ENCODE data around the gene AMPD3. TPM values are rescaled to one million over a fixed set of nuclear protein-coding genes. Genes with fewer than 3 reads are reported as not detected.

The AMPD3 gene
- total RNA-seq, 2 experiments from 2014 or later = 31.1 to 34.2 TPM

DNA sequence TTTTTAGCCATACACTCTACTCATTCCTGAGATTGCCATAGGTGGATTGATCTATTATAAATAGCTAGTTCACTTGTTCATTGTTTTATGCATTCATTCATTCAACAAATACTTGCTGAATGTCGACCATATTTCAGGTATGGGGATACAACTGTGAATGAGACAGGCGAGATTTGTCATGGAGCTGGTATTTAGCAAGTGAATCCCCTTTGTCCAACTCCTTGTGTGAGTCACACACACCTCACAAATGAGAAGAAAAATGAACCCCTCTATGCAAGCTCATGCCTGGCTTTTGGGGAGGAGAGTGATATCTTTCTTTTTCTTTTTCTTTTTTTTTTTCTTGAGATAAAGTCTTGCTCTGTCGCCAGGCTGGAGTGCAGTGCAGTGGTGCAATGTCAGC is 1.8 kb upstream of the AMPD3 start:
- H3K27ac Mint-ChIP-seq = no peak overlapping the region
- TF ChIP-seq, protein P1, sequence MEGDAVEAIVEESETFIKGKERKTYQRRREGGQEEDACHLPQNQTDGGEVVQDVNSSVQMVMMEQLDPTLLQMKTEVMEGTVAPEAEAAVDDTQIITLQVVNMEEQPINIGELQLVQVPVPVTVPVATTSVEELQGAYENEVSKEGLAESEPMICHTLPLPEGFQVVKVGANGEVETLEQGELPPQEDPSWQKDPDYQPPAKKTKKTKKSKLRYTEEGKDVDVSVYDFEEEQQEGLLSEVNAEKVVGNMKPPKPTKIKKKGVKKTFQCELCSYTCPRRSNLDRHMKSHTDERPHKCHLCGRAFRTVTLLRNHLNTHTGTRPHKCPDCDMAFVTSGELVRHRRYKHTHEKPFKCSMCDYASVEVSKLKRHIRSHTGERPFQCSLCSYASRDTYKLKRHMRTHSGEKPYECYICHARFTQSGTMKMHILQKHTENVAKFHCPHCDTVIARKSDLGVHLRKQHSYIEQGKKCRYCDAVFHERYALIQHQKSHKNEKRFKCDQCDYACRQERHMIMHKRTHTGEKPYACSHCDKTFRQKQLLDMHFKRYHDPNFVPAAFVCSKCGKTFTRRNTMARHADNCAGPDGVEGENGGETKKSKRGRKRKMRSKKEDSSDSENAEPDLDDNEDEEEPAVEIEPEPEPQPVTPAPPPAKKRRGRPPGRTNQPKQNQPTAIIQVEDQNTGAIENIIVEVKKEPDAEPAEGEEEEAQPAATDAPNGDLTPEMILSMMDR (IDR thresholded peaks at IDR 0.05) = no peak
- ChIA-PET CTCF (interaction anchor here (1.6 to 3.7 kb wide), 3 partner anchors 39 to 201 kb away, joined by 4 to 20 read pairs (median 16); partner anchors contain the start of gene RNF141), POLR2A (interaction anchor here (1.6 kb wide), 1 partner anchor 10 kb away, joined by 4 read pairs; no protein-coding TSS in a partner anchor)
- H3K4me1 Mint-ChIP-seq (ENCODE audit: low read depth) = peaks cover 70% of the 10 kb centered on the region
- no peak for ATAC-seq
- DNase-seq = no peak
- no peaks in the 10 kb centered on the region for H3K9me3 Mint-ChIP-seq
- intact Hi-C loops (cut with micrococcal nuclease) = no loop called here
- no peak overlapping the region for H3K4me3 Mint-ChIP-seq
- peaks cover 10% of the 10 kb centered on the region for H3K36me3 Mint-ChIP-seq (ENCODE audit: low read depth)
- H3K27me3 Mint-ChIP-seq = no peaks in the 10 kb centered on the region

- TF ChIP-seq, protein P1 (IDR thresholded peaks at IDR 0.05) = no peak
- H3K27ac Mint-ChIP-seq = peak overlapping the region; percentile 97
- POLR2A ChIA-PET = interaction anchor here (0.5 to 5.8 kb wide), 11 partner anchors 11 to 295 kb away, joined by 3 to 30 read pairs (median 3); partner anchors contain the start of genes CTR9 and RNF141
- H3K4me3 Mint-ChIP-seq = peak overlapping the region; percentile 91
- peaks cover 14% of the 10 kb centered on the region for H3K36me3 Mint-ChIP-seq (ENCODE audit: low read depth)
- peak; percentile 70 for ATAC-seq
- H3K27me3 Mint-ChIP-seq = no peaks in the 10 kb centered on the region
- H3K9me3 Mint-ChIP-seq = no peaks in the 10 kb centered on the region
- intact Hi-C loops (cut with micrococcal nuclease) = loop anchor here (5.0 kb wide), 1 partner anchor 81 kb away; no protein-coding TSS in a partner anchor
- peaks cover 81% of the 10 kb centered on the region for H3K4me1 Mint-ChIP-seq (ENCODE audit: low read depth)
- CTCF ChIA-PET = interaction anchor here (0.7 to 6.4 kb wide), 9 partner anchors 7 to 198 kb away, joined by 3 to 40 read pairs (median 5); partner anchors contain the start of gene RNF141
- DNase-seq = peak; percentile 89
Observed at GRCh38 chr11:10455637-10456487, 798 bp downstream of the AMPD3 start.

GRCh38 chr11:10456519-10456918 is 1.5 kb downstream of the AMPD3 start:
- no peaks in the 10 kb centered on the region for H3K9me3 Mint-ChIP-seq
- DNase-seq (no peak), ATAC-seq (no peak)
- ChIA-PET POLR2A (interaction anchor here (0.7 to 5.8 kb wide), 6 partner anchors 10 to 295 kb away, joined by 3 to 30 read pairs (median 4); partner anchors contain the start of genes CTR9 and RNF141), CTCF (interaction anchor here (0.7 to 6.4 kb wide), 6 partner anchors 19 to 197 kb away, joined by 3 to 40 read pairs (median 8); partner anchors contain the start of gene RNF141)
- TF ChIP-seq, protein P1 (IDR thresholded peaks at IDR 0.05) = no peak
- H3K4me1 Mint-ChIP-seq (ENCODE audit: low read depth) = peaks cover 77% of the 10 kb centered on the region
- H3K27me3 Mint-ChIP-seq = no peaks in the 10 kb centered on the region
- peaks cover 14% of the 10 kb centered on the region for H3K36me3 Mint-ChIP-seq (ENCODE audit: low read depth)
- peak overlapping the region; percentile 91 for H3K4me3 Mint-ChIP-seq
- peak overlapping the region; percentile 97 for H3K27ac Mint-ChIP-seq
- intact Hi-C loops (cut with micrococcal nuclease) = loop anchor here (5.0 kb wide), 1 partner anchor 81 kb away; no protein-coding TSS in a partner anchor

DNA sequence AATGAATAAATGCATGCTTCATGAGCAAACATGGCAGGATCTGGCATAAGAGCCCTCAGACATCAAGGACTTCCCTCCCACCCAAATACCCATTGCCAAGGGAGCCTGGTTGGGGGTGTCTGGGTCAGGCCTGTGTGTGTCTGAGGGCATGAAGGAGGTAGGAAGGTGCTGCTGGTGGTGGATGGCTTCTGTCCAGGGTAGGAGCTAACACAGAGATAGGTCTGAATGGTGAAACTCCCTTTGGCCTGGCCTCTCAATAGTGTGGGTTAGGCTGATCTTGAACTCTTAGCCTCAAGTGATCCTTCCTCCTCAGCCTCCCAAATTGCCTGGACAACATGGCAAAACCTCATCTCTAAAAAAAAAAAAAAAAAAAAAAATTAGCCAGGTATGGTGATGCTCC is 2.8 kb downstream of the AMPD3 start:
- Mint-ChIP-seq H3K4me3 (peak overlapping the region; percentile 91), H3K4me1 (ENCODE audit: low read depth) (peaks cover 65% of the 10 kb centered on the region), H3K27ac (peak overlapping the region; percentile 97), H3K27me3 (no peaks in the 10 kb centered on the region), H3K36me3 (ENCODE audit: low read depth) (peaks cover 23% of the 10 kb centered on the region), H3K9me3 (no peaks in the 10 kb centered on the region)
- intact Hi-C loops (cut with micrococcal nuclease) = loop anchor here (5.0 kb wide), 1 partner anchor 79 kb away; no protein-coding TSS in a partner anchor
- ChIA-PET POLR2A (interaction anchor here (1.7 to 5.8 kb wide), 3 partner anchors 17 to 83 kb away, joined by 4 to 30 read pairs (median 7); partner anchors contain the start of gene RNF141), CTCF (interaction anchor here (5.5 to 6.4 kb wide), 2 partner anchors 44 to 83 kb away, joined by 26 to 40 read pairs; partner anchors contain the start of gene RNF141)
- TF ChIP-seq, protein P1 (IDR thresholded peaks at IDR 0.05) = no peak
- no peak for ATAC-seq
- DNase-seq = no peak
